Body of pancreas (tissue), 4 donors: ENCODE measurements around the gene GUCA2B. TPM values are rescaled to one million over a fixed set of nuclear protein-coding genes. Genes with fewer than 3 reads are reported as not detected.

Experiments used
- ATAC-seq: fragments of 150-250 bp; one replicate; pipeline ENCODE4 v1.9.1; 2016
- DNase-seq, 4 donors: peaks; one replicate each; pipeline ENCODE4 v3.0.0-alpha.2; 2019
- H3K27ac ChIP-seq, 4 donors: fragments of 200-600 bp; sonication (generic); 1 replicate in 3 of 4; 2 replicates in 1 of 4; pipeline versions ENCODE4 v1.5.1 to v1.6.1; 2016 to 2019; ENCODE audit warnings: mild to moderate bottlenecking in 1 of 4, mixed read lengths in 1 of 4, moderate library complexity in 1 of 4
- H3K27me3 ChIP-seq, 2 donors: fragments of 200-600 bp; sonication (generic); one replicate each; pipeline ENCODE4 v1.6.0; 2016; ENCODE audit warnings: mild to moderate bottlenecking in 1 of 2
- H3K36me3 ChIP-seq, 2 donors: fragments of 200-600 bp; sonication (generic); replicated peaks in 1 of 2; 2 replicates each; pipeline ENCODE4 v1.5.1; 2016; ENCODE audit warnings: low read depth in 2 of 2; ENCODE audit not compliant: insufficient read depth in 1 of 2
- H3K4me1 ChIP-seq: fragments of 200-600 bp; sonication (generic); one replicate; pipeline ENCODE4 v1.6.0; 2016
- H3K4me3 ChIP-seq, 2 donors: fragments of 200-600 bp; sonication (generic); 1 replicate in 1 of 2; 2 replicates in 1 of 2; pipeline ENCODE4 v1.5.1; 2016 to 2019
- H3K9me3 ChIP-seq, 3 donors: fragments of 200-600 bp; sonication (generic); 1 replicate in 2 of 3; 2 replicates in 1 of 3; pipeline ENCODE4 v1.5.1; 2016
- CTCF ChIP-seq, 7 experiments: fragments of 450-650 bp in 4 of 7; fragments of 200-600 bp in 3 of 7; sonication (generic) in 3 of 7; IDR thresholded peaks; one replicate each; pipeline ENCODE4 v1.5.1; 2016 to 2019; ENCODE audit warnings: antibody characterized with exemption in 7 of 7
- POLR2A ChIP-seq, 3 donors: fragments of 450-650 bp; IDR thresholded peaks; one replicate each; pipeline ENCODE4 v1.6.1; 2016; ENCODE audit warnings: antibody characterized with exemption in 3 of 3, mild to moderate bottlenecking in 2 of 3
- WGBS, 2 donors: methylation state at CpG; one replicate each; pipeline ENCODE4 v1.1.5; 2017; 5-methylcytosine and 5-hydroxymethylcytosine counted together
- intact Hi-C: fragments of 100-400 bp; cut with DNase I; formaldehyde crosslinking; loops from one replicate; pipeline ENCODE4 v1.15.1; 2023
- total RNA-seq, 2 donors: library from RNA; depleted of rRNA; stranded (reverse); fragments of >200 nt; gene quantifications; one replicate each; pipeline ENCODE4 v1.1.0, GENCODE V29; 2016

Gene GUCA2B
- not detected for total RNA-seq

DNA sequence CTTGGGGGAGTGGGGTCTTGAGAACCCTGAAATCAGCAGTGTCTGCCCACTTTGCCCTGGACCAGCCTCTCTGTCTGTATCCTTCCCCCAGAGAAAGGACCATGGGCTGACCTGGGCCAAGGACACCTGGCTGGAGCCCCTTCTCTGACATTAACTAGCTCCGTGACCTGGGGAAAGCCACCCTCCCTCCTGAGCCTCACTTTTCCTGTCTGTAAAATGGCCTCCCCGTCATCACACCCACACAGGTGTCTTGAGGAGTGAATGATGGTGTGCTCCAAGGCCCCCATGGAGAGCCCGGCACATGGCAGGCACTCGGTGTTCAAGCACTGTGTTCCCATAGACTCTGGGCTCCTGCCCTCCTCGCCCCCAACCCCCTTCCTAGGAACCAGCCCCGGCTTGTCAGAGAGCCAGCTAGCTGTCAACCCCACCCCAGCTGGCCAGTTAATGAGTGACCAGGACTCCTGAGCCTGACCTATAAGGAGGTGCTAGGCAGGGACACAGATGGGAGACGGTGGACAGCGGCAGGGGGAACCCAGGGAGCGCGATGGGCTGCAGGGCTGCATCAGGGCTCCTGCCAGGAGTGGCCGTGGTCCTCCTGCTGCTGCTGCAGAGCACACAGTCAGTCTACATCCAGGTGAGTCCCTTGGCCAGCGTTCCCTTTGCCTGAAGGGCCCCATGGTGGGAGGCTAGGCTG lies at the start of gene GUCA2B:
Gene GUCA2B, plus strand, starts transcription at position 504 of the 694 bp plus-strand sequence. Its CDS starts 41 bp downstream, at position 545.
- WGBS, 2 donors = 45 to 60% methylated on average over 6 to 12 of the region's 12 CpGs
- H3K9me3 ChIP-seq = no peaks in the 10 kb centered on the region
- intact Hi-C loops = no loop called here
- no peaks in the 10 kb centered on the region for H3K36me3 ChIP-seq
- H3K4me3 ChIP-seq = no peak within 1 kb of the TSS
- no peaks in the 10 kb centered on the region for H3K27me3 ChIP-seq
- ATAC-seq (no peak), DNase-seq (peak; percentile 44 to 66 (median 53))
- TF ChIP-seq CTCF (IDR thresholded peaks at IDR 0.05) (no peak), POLR2A (IDR thresholded peaks at IDR 0.05) (no peak)
- H3K4me1 ChIP-seq = peaks cover 27% of the 10 kb centered on the region
- peak within 1 kb of the TSS; percentile 56 to 72 (median 67) for H3K27ac ChIP-seq

- H3K4me3 ChIP-seq = no peak overlapping the region
- H3K36me3 ChIP-seq = no peaks in the 10 kb centered on the region
- no peaks in the 10 kb centered on the region for H3K9me3 ChIP-seq
- no peaks in the 10 kb centered on the region for H3K27me3 ChIP-seq
- no peak for TF ChIP-seq POLR2A (IDR thresholded peaks at IDR 0.05)
- TF ChIP-seq CTCF (IDR thresholded peaks at IDR 0.05) = no peak
- intact Hi-C loops = no loop called here
- 77 to 80% methylated on average over 1 of the region's 1 CpG for WGBS, 2 donors
- H3K4me1 ChIP-seq = no peaks in the 10 kb centered on the region
- no peak for ATAC-seq
- DNase-seq = no peak
- H3K27ac ChIP-seq = no peak overlapping the region
These were observed 48.2 kb upstream of the GUCA2B start for GRCh38 chr1:42105025-42105424.

DNA sequence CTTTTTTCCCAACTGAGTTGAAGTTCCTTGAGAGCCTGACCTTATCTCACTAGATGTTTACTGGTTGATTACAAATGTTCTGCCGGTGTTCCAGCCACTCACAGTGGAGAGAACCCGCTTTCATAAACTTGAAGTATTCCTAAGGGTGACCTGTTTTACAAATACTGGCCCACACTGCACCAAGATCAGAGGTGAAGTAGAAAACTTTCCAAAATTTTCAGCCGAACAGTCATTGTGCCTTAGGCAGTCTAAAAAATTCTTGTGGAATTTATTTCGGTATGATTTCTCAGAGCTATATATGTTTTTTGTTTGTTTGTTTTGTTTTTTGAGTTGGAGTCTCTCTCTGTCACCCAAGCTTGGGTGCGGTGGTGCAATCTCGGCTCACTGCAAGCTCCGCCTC lies 44.9 kb upstream of the GUCA2B start:
- H3K4me3 ChIP-seq = no peak overlapping the region
- H3K9me3 ChIP-seq = no peaks in the 10 kb centered on the region
- 74 to 79% methylated on average over 7 of the region's 7 CpGs for WGBS, 2 donors
- H3K27ac ChIP-seq = no peak overlapping the region
- intact Hi-C loops = no loop called here
- no peaks in the 10 kb centered on the region for H3K36me3 ChIP-seq
- H3K4me1 ChIP-seq = no peaks in the 10 kb centered on the region
- TF ChIP-seq POLR2A (IDR thresholded peaks at IDR 0.05) (no peak), CTCF (IDR thresholded peaks at IDR 0.05) (no peak)
- no peaks in the 10 kb centered on the region for H3K27me3 ChIP-seq
- no peak for DNase-seq
- no peak for ATAC-seq

GRCh38 chr1:42109600-42109999 lies 43.6 kb upstream of the GUCA2B start:
- ATAC-seq (no peak), DNase-seq (no peak)
- WGBS, 2 donors = 72 to 86% methylated on average over 3 of the region's 3 CpGs

More at GRCh38 chr1:42109600-42109999, 43.6 kb upstream of the GUCA2B start:
- Histone ChIP-seq H3K27me3 (no peaks in the 10 kb centered on the region), H3K9me3 (no peaks in the 10 kb centered on the region), H3K4me3 (no peak overlapping the region), H3K36me3 (no peaks in the 10 kb centered on the region), H3K4me1 (no peaks in the 10 kb centered on the region), H3K27ac (no peak overlapping the region)
- TF ChIP-seq CTCF (IDR thresholded peaks at IDR 0.05) (no peak), POLR2A (IDR thresholded peaks at IDR 0.05) (no peak)
- intact Hi-C loops = no loop called here
